Measurements from ENCODE around the gene PRKAA1.

PRKAA1 gene

GRCh38 chr5:40829748-40830533 lies 31.8 kb upstream of the PRKAA1 start:
- H4K20me1 ChIP-seq (ENCODE audit: insufficient read depth, low read length) = peaks cover 39% of the 10 kb centered on the region
- peaks cover 82% of the 10 kb centered on the region for H3F3A ChIP-seq (ENCODE audit: insufficient read depth, low read length)
- peaks cover 46% of the 10 kb centered on the region for H3K36me3 ChIP-seq (replicated peaks; ENCODE audit: insufficient read depth, low read length)
- H3K4me3 ChIP-seq (ENCODE audit: low read length) = no peak overlapping the region
- H3K9ac ChIP-seq (ENCODE audit: low read length) = no peak overlapping the region
- H3K79me2 ChIP-seq (ENCODE audit: low read length) = peaks cover 59% of the 10 kb centered on the region
- H3K9me3 ChIP-seq (replicated peaks; ENCODE audit: insufficient read depth, low read length) = no peaks in the 10 kb centered on the region
- TF ChIP-seq EZH2 (optimal IDR thresholded peaks at IDR 0.05; ENCODE audit: low read depth, low read length) (no peak), EZH2phosphoT487 (IDR thresholded peaks at IDR 0.05; ENCODE audit: low read length) (no peak), CTCF (IDR thresholded peaks at IDR 0.05; ENCODE audit: low read length) (no peak)
- H2AFZ ChIP-seq (ENCODE audit: low read length) = no peak overlapping the region
- peaks cover 23% of the 10 kb centered on the region for H3K4me1 ChIP-seq (ENCODE audit: low read length)
- H3K27me3 ChIP-seq (replicated peaks; ENCODE audit: insufficient read depth, low read length) = no peaks in the 10 kb centered on the region
- DNase-seq = no peak
- H3K9me2 ChIP-seq (replicated peaks; ENCODE audit: insufficient read depth, low read length) = no peaks in the 10 kb centered on the region
- H3K27ac ChIP-seq (ENCODE audit: low read length) = no peak overlapping the region
- no peak overlapping the region for H3K4me2 ChIP-seq (ENCODE audit: low read depth, low read length)

GRCh38 chr5:40828690-40829661 lies 30.8 kb upstream of the PRKAA1 start:
- H3F3A ChIP-seq (ENCODE audit: insufficient read depth, low read length) = peaks cover 82% of the 10 kb centered on the region
- H3K36me3 ChIP-seq (replicated peaks; ENCODE audit: insufficient read depth, low read length) = peaks cover 43% of the 10 kb centered on the region
- peaks cover 39% of the 10 kb centered on the region for H4K20me1 ChIP-seq (ENCODE audit: insufficient read depth, low read length)
- H3K4me2 ChIP-seq (ENCODE audit: low read depth, low read length) = no peak overlapping the region
- H3K27me3 ChIP-seq (replicated peaks; ENCODE audit: insufficient read depth, low read length) = no peaks in the 10 kb centered on the region
- TF ChIP-seq EZH2phosphoT487 (IDR thresholded peaks at IDR 0.05; ENCODE audit: low read length) (no peak), CTCF (IDR thresholded peaks at IDR 0.05; ENCODE audit: low read length) (no peak), EZH2 (optimal IDR thresholded peaks at IDR 0.05; ENCODE audit: low read depth, low read length) (no peak)
- no peak overlapping the region for H3K9ac ChIP-seq (ENCODE audit: low read length)
- H3K4me3 ChIP-seq (ENCODE audit: low read length) = no peak overlapping the region
- H3K9me2 ChIP-seq (replicated peaks; ENCODE audit: insufficient read depth, low read length) = no peaks in the 10 kb centered on the region
- H3K4me1 ChIP-seq (ENCODE audit: low read length) = peaks cover 23% of the 10 kb centered on the region
- H3K27ac ChIP-seq (ENCODE audit: low read length) = no peak overlapping the region
- H2AFZ ChIP-seq (ENCODE audit: low read length) = no peak overlapping the region
- no peaks in the 10 kb centered on the region for H3K9me3 ChIP-seq (replicated peaks; ENCODE audit: insufficient read depth, low read length)
- peaks cover 50% of the 10 kb centered on the region for H3K79me2 ChIP-seq (ENCODE audit: low read length)
- no peak for DNase-seq

GRCh38 chr5:40828021-40828631 lies 30.0 kb upstream of the PRKAA1 start:
- no peak overlapping the region for H3K27ac ChIP-seq (ENCODE audit: low read length)
- peaks cover 32% of the 10 kb centered on the region for H4K20me1 ChIP-seq (ENCODE audit: insufficient read depth, low read length)
- no peak for DNase-seq
- no peak overlapping the region for H3K9ac ChIP-seq (ENCODE audit: low read length)
- no peak overlapping the region for H3K4me3 ChIP-seq (ENCODE audit: low read length)
- no peaks in the 10 kb centered on the region for H3K9me3 ChIP-seq (replicated peaks; ENCODE audit: insufficient read depth, low read length)
- H3F3A ChIP-seq (ENCODE audit: insufficient read depth, low read length) = peaks cover 79% of the 10 kb centered on the region
- TF ChIP-seq EZH2 (optimal IDR thresholded peaks at IDR 0.05; ENCODE audit: low read depth, low read length) = no peak
- peaks cover 34% of the 10 kb centered on the region for H3K36me3 ChIP-seq (replicated peaks; ENCODE audit: insufficient read depth, low read length)
- H3K9me2 ChIP-seq (replicated peaks; ENCODE audit: insufficient read depth, low read length) = no peaks in the 10 kb centered on the region
- H3K79me2 ChIP-seq (ENCODE audit: low read length) = peaks cover 41% of the 10 kb centered on the region
- H3K4me1 ChIP-seq (ENCODE audit: low read length) = peaks cover 18% of the 10 kb centered on the region
- H3K4me2 ChIP-seq (ENCODE audit: low read depth, low read length) = no peak overlapping the region
- H2AFZ ChIP-seq (ENCODE audit: low read length) = no peak overlapping the region
- no peaks in the 10 kb centered on the region for H3K27me3 ChIP-seq (replicated peaks; ENCODE audit: insufficient read depth, low read length)

All from MM.1S (cell line).